ENCODE data around the gene PDILT.

- TF ChIP-seq CTCF (IDR thresholded peaks at IDR 0.05) (peak in 1 of 3 donors; percentile 30), POLR2A (IDR thresholded peaks at IDR 0.05) (no peak)
Observed at GRCh38 chr16:20316715-20317114, 87.8 kb downstream of the PDILT start.

All from lower leg skin (tissue), 3 donors.